Hepatocyte (in vitro differentiated cells): Measurements from ENCODE around the gene CABP4.

ENCODE experiments used
- EZH2 ChIP-seq: fragments of 200-600 bp; sonication (generic); IDR thresholded peaks from 2 replicates; pipeline ENCODE4 v1.6.1; 2016; ENCODE audit warnings: antibody characterized with exemption, mild to moderate bottlenecking, borderline replicate concordance
- EZH2phosphoT487 ChIP-seq: fragments of 200-600 bp; sonication (generic); IDR thresholded peaks from one replicate; pipeline ENCODE4 v1.6.1; 2018; ENCODE audit warnings: antibody characterized with exemption, mild to moderate bottlenecking, low read depth, moderate library complexity; ENCODE audit not compliant: unreplicated experiment, severe bottlenecking
- TF ChIP-seq, protein P1 (sequence below): fragments of 200-600 bp; sonication (generic); IDR thresholded peaks from 2 replicates; pipeline ENCODE4 v1.5.1; 2016; ENCODE audit warnings: antibody characterized with exemption, mild to moderate bottlenecking; ENCODE audit not compliant: poor library complexity

DNA sequence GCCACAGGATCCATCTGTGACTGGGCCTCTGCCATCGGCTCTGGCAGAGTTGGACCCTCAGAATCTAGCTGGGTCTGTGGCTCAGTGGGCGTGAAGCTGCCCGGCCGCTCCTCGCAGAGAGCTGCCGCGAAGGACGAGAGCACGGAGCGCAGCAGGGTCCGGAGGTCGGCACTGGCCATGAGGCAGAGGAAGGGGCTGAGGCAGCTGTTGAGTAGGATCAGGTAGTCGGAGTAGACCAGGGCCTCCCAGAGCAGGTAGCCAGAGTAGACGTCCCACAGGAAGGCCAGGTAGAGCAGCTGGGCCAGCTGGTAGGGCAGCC lies 3.5 kb upstream of the CABP4 start:
- TF ChIP-seq EZH2 (no peak), EZH2phosphoT487 (no peak)
- TF ChIP-seq, protein P1, sequence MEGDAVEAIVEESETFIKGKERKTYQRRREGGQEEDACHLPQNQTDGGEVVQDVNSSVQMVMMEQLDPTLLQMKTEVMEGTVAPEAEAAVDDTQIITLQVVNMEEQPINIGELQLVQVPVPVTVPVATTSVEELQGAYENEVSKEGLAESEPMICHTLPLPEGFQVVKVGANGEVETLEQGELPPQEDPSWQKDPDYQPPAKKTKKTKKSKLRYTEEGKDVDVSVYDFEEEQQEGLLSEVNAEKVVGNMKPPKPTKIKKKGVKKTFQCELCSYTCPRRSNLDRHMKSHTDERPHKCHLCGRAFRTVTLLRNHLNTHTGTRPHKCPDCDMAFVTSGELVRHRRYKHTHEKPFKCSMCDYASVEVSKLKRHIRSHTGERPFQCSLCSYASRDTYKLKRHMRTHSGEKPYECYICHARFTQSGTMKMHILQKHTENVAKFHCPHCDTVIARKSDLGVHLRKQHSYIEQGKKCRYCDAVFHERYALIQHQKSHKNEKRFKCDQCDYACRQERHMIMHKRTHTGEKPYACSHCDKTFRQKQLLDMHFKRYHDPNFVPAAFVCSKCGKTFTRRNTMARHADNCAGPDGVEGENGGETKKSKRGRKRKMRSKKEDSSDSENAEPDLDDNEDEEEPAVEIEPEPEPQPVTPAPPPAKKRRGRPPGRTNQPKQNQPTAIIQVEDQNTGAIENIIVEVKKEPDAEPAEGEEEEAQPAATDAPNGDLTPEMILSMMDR, result no peak
